Adrenal gland (tissue), 12 donors: ENCODE measurements around the gene GAS2. TPM values are rescaled to one million over a fixed set of nuclear protein-coding genes. Genes with fewer than 3 reads are reported as not detected.

Source experiments
- DNase-seq, 7 donors: peaks; one replicate each; pipeline ENCODE4 v3.0.0-alpha.2; 2019 to 2020
- H3K27ac ChIP-seq, 5 donors: fragments of 200-600 bp; sonication (generic) in 4 of 5; 1 replicate in 3 of 5; 2 replicates in 2 of 5; pipeline versions ENCODE4 v1.5.1 to v1.8.0; 2016 to 2020; ENCODE audit warnings: mild to moderate bottlenecking in 1 of 5
- H3K27me3 ChIP-seq: fragments of 200-600 bp; 2 replicates; pipeline ENCODE4 v1.8.0; 2021
- H3K36me3 ChIP-seq, 2 donors: fragments of 200-600 bp; replicated peaks in 1 of 2; 1 replicate in 1 of 2; 2 replicates in 1 of 2; pipeline versions ENCODE4 v1.5.1 to v1.8.0; 2018 to 2022
- H3K4me1 ChIP-seq, 2 donors: fragments of 200-600 bp; replicated peaks in 1 of 2; 1 replicate in 1 of 2; 2 replicates in 1 of 2; pipeline versions ENCODE4 v1.5.1 to v1.8.0; 2018 to 2021
- H3K4me3 ChIP-seq, 4 donors: fragments of 200-600 bp; sonication (generic) in 3 of 4; one replicate each; pipeline ENCODE4 v1.5.1; 2016 to 2018
- H3K9me3 ChIP-seq, 3 donors: fragments of 200-600 bp; sonication (generic) in 1 of 3; replicated peaks in 1 of 3; 1 replicate in 2 of 3; 2 replicates in 1 of 3; pipeline versions ENCODE4 v1.5.1 to v1.8.0; 2016 to 2021
- POLR2A ChIP-seq, 2 donors: fragments of 450-650 bp; IDR thresholded peaks; one replicate each; pipeline ENCODE4 v1.6.1; 2017; ENCODE audit warnings: antibody characterized with exemption in 2 of 2, mild to moderate bottlenecking in 2 of 2, moderate library complexity in 1 of 2
- WGBS, 4 donors: extraction: QIAGEN DNeasy Blood & Tissue Kit in 2 of 4; methylation state at CpG; one replicate each; pipeline versions ENCODE4 v1.1.5 to v1.1.7; 2013 to 2017; 5-methylcytosine and 5-hydroxymethylcytosine counted together
- intact Hi-C, 2 donors: fragments of 100-400 bp; cut with DNase I; formaldehyde crosslinking; loops; one replicate each; pipeline versions ENCODE4 v1.14.1 to v1.15.0; 2022 to 2023
- polyA plus RNA-seq, 3 donors: library from polyadenylated mRNA; stranded (reverse); fragments of 200-250 nt in 2 of 3; fragments of 350-450 nt in 1 of 3; fragmentation: Illumina TruSeq in 1 of 3; extraction: RNeasy Lipid Tissue Mini Kit (QIAGEN cat#74804) in 1 of 3; gene quantifications; one replicate each; pipeline ENCODE4 v1.2.3, GENCODE V29; 2013 to 2014
- total RNA-seq, 9 donors: library from RNA; depleted of rRNA in 4 of 9; stranded (reverse); fragments of >200 nt in 4 of 9; fragments of 120-200 nt in 1 of 9; fragmentation: NEBNext Ultra II Directional in 1 of 9; extraction: Animal tissue kit (Norgen Biotek cat#: 25700) in 1 of 9; gene quantifications; one replicate each; pipeline versions ENCODE4 v1.1.0 to v1.2.4, GENCODE V29; 2013 to 2023
- TF ChIP-seq, protein P1 (sequence below), 6 experiments: fragments of 450-650 bp in 4 of 6; fragments of 200-600 bp in 2 of 6; sonication (generic) in 1 of 6; IDR thresholded peaks; 1 replicate in 5 of 6; 2 replicates in 1 of 6; pipeline versions ENCODE4 v1.5.1 to v1.8.0; 2016 to 2021; ENCODE audit warnings: antibody characterized with exemption in 6 of 6, mild to moderate bottlenecking in 2 of 6, moderate library complexity in 1 of 6
- donor health status: healthy with polysubstance abuse.
- donor health status: Bipolar disorder and iron deficiency.
- donor health status: DM: yes; HTN: yes; CAD: no.
- donor health status: DM: no; HTN: no; CAD: no.
- donor health status: DM: no; HTN: no; CAD: no.
- donor health status: DM: yes; HTN: yes; CAD: no.

GAS2 gene
- total and polyA plus RNA-seq, 12 donors: 0.56 to 14.8 (median 2.3) TPM

DNA sequence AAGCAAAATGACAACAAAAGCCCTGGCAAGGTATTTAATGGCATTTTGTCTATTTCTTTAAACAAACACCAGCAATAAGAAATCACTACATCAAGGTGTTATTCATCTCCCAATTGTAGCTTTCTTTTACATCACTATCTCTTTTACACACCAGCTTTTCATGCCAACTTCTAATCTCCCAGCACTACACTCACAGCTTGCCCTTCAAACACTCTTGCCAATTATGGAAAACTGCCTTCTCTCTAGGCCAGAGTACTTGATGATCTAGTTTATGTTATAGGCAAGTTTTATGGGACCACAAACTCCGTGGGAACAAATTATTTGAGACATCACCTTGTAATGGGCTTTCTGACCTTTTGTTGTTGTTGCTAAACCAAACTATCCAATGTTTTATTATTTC, 101.9 kb downstream of the GAS2 start:
- no peaks in the 10 kb centered on the region for H3K27me3 ChIP-seq
- no peaks in the 10 kb centered on the region for H3K36me3 ChIP-seq
- WGBS, 4 donors: 69 to 78% (median 74%) methylated on average over 1 of the region's 1 CpG
- no peak overlapping the region for H3K27ac ChIP-seq
- TF ChIP-seq POLR2A (IDR thresholded peaks at IDR 0.05): no peak
- TF ChIP-seq, protein P1, sequence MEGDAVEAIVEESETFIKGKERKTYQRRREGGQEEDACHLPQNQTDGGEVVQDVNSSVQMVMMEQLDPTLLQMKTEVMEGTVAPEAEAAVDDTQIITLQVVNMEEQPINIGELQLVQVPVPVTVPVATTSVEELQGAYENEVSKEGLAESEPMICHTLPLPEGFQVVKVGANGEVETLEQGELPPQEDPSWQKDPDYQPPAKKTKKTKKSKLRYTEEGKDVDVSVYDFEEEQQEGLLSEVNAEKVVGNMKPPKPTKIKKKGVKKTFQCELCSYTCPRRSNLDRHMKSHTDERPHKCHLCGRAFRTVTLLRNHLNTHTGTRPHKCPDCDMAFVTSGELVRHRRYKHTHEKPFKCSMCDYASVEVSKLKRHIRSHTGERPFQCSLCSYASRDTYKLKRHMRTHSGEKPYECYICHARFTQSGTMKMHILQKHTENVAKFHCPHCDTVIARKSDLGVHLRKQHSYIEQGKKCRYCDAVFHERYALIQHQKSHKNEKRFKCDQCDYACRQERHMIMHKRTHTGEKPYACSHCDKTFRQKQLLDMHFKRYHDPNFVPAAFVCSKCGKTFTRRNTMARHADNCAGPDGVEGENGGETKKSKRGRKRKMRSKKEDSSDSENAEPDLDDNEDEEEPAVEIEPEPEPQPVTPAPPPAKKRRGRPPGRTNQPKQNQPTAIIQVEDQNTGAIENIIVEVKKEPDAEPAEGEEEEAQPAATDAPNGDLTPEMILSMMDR (IDR thresholded peaks at IDR 0.05): no peak
- no peak overlapping the region for H3K4me3 ChIP-seq
- H3K4me1 ChIP-seq: no peaks in the 10 kb centered on the region
- no peak for DNase-seq
- no peaks in the 10 kb centered on the region for H3K9me3 ChIP-seq
- intact Hi-C loops: no loop called here

DNA sequence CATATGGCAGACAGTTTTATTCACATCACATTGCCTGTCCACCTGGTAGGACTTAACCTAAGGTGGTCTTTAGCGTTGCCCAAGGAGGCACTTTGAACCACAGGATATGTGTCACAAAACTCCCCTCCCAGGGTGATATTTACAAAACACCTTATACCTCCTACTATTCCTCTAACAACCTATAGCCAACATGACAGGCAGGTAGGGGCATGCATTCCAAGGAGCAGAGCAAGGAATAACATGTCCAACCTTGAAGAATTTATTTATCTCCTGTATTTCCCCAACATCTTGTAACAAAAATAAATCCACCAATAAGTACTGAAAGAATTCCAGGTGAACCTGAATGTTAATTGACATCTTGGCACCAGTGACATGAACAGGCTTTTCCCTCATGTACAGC, 102.7 kb downstream of the GAS2 start:
- WGBS, 4 donors: 78 to 83% (median 81%) methylated on average over 1 of the region's 1 CpG
- no peak for DNase-seq
- no peaks in the 10 kb centered on the region for H3K27me3 ChIP-seq
- H3K27ac ChIP-seq: no peak overlapping the region
- intact Hi-C loops: no loop called here
- no peaks in the 10 kb centered on the region for H3K9me3 ChIP-seq
- no peaks in the 10 kb centered on the region for H3K36me3 ChIP-seq
- H3K4me3 ChIP-seq: no peak overlapping the region
- TF ChIP-seq POLR2A (IDR thresholded peaks at IDR 0.05): no peak
- TF ChIP-seq, protein P1 (IDR thresholded peaks at IDR 0.05): no peak
- H3K4me1 ChIP-seq: no peaks in the 10 kb centered on the region

DNA sequence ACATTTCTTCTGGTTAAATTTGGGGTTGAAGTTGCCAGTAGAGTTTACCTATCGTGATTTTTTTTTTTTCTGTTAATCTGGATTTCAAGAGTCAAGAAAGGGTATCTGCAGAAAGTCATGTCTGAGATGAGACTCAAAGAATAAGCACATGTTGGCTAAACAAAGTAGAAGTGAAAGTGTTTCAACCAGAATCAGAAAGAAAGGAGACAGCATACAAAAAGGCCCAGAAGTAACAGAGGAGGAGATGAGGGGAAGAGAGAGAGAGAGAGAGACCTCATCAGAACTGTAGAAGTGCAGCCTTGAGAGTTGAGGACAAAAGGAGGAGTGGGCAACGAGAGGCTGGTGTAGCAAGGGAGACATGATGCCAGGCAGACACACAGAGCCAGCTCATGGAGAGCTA, 108.3 kb downstream of the GAS2 start:
- Histone ChIP-seq H3K27ac (no peak overlapping the region), H3K27me3 (no peaks in the 10 kb centered on the region), H3K9me3 (no peaks in the 10 kb centered on the region), H3K36me3 (no peaks in the 10 kb centered on the region), H3K4me1 (no peaks in the 10 kb centered on the region), H3K4me3 (no peak overlapping the region)
- DNase-seq: no peak
- TF ChIP-seq, protein P1 (IDR thresholded peaks at IDR 0.05): no peak
- TF ChIP-seq POLR2A (IDR thresholded peaks at IDR 0.05): no peak
- WGBS, 4 donors: 57 to 74% (median 71%) methylated on average over 2 of the region's 2 CpGs
- intact Hi-C loops: no loop called here

DNA sequence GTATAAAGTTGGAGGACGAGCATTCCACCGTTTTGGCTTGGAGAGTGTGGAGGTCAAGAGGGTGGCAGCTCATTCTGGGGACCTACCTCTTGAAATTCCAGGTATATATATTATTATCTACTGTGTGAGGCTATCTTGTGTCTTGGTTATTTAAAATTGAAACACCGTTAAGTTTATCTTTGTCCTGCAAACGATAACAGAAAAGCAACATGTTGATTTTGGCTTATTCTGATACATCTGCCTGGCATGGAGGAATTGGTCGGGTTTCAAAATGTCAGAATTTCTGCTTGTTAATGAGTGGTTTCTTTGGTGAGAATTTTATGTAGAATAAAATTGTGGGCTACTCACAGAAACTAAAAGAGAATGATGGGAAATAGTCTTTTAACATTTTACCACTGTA, 108.8 kb downstream of the GAS2 start:
- Histone ChIP-seq H3K9me3 (no peaks in the 10 kb centered on the region), H3K36me3 (no peaks in the 10 kb centered on the region), H3K4me1 (no peaks in the 10 kb centered on the region), H3K27ac (no peak overlapping the region), H3K27me3 (no peaks in the 10 kb centered on the region), H3K4me3 (no peak overlapping the region)
- TF ChIP-seq, protein P1 (IDR thresholded peaks at IDR 0.05): no peak
- no peak for DNase-seq
- WGBS, 4 donors: 80 to 85% (median 83%) methylated on average over 5 of the region's 5 CpGs
- intact Hi-C loops: no loop called here
